GM18858 (cell line): ENCODE measurements around the gene ANKHD1.

Experiments
- ATAC-seq: cut with Tn5 transposase; IDR thresholded peaks from one replicate; pipeline ENCODE4 v1.9.1; 2021; ENCODE audit not compliant: unreplicated experiment

Gene ANKHD1, protein sequence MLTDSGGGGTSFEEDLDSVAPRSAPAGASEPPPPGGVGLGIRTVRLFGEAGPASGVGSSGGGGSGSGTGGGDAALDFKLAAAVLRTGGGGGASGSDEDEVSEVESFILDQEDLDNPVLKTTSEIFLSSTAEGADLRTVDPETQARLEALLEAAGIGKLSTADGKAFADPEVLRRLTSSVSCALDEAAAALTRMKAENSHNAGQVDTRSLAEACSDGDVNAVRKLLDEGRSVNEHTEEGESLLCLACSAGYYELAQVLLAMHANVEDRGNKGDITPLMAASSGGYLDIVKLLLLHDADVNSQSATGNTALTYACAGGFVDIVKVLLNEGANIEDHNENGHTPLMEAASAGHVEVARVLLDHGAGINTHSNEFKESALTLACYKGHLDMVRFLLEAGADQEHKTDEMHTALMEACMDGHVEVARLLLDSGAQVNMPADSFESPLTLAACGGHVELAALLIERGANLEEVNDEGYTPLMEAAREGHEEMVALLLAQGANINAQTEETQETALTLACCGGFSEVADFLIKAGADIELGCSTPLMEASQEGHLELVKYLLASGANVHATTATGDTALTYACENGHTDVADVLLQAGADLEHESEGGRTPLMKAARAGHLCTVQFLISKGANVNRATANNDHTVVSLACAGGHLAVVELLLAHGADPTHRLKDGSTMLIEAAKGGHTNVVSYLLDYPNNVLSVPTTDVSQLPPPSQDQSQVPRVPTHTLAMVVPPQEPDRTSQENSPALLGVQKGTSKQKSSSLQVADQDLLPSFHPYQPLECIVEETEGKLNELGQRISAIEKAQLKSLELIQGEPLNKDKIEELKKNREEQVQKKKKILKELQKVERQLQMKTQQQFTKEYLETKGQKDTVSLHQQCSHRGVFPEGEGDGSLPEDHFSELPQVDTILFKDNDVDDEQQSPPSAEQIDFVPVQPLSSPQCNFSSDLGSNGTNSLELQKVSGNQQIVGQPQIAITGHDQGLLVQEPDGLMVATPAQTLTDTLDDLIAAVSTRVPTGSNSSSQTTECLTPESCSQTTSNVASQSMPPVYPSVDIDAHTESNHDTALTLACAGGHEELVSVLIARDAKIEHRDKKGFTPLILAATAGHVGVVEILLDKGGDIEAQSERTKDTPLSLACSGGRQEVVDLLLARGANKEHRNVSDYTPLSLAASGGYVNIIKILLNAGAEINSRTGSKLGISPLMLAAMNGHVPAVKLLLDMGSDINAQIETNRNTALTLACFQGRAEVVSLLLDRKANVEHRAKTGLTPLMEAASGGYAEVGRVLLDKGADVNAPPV (N-terminal part only)

DNA sequence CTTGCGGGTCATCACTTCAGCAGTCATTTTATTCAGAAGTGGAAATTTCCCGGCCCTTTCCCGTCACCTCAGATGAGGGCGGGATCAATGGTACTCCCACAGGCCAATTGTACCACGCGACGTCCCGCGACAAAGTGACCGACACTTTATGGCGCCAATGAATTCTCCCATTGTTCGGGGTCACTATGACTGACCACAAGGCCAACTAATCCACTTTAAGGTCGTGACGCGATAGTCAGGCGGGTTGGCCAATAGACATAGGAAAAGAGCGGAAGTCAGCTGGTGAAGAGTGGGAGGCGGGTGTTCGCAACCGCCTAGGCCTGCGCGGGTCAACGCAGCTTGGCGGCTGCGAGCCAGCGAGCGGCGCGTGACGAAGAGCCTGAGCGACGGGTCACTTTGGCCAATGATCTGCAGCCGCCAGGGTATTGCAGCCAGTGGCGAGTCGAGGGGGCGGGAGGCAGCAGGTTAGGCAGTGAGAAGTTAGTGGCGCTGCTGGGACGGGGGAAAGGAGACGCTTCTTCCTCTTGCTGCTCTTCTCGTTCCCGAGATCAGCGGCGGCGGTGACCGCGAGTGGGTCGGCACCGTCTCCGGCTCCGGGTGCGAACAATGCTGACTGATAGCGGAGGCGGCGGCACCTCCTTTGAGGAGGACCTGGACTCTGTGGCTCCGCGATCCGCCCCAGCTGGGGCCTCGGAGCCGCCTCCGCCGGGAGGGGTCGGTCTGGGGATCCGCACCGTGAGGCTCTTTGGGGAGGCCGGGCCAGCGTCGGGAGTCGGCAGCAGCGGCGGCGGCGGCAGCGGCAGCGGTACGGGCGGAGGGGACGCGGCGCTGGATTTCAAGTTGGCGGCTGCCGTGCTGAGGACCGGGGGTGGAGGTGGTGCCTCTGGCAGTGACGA is at the start of gene ANKHD1:
Gene ANKHD1 (plus strand): TSS at position 472 of the 896 bp plus-strand sequence. CDS start 135 bp downstream, at position 607.
- ATAC-seq = peak; percentile 79

DNA sequence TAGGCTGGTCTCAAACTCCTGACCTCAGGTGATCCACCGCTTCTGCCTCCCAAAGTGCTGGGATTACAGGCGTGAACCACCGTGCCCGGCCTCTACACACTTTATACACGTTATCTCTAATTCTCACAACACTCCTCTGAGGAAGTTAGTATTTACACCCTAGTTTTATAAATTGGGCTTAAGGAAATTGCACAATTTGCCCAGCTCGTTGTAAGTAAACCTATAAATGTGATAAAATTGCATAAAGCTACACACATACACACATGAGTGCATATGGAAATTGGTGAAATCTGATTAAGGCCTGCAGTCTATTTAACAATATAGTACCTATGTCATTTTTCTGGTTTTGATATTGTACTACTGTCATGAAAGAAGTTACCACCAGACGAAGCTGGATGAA is 46.1 kb upstream of the ANKHD1 start:
- no peak for ATAC-seq

GRCh38 chr5:140356853-140357725 is 44.5 kb upstream of the ANKHD1 start:
- no peak for ATAC-seq

DNA sequence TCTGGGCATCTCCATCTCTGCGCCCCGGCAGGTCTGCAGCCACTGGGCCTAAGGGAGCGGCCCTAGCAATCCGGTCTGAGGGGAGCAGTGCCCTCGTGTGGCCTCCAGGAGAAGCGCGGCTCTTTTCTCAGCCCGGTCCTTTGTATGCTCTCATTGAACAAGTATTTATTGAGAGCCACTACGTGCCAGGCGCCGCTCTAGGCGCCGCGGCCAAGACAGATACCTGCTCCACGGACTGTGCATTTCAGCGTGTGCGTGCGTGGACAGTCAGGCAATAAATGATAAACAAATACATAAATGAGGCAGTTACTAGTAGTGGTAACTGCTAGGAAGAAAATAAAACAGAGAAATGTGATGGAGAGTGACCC is 43.9 kb upstream of the ANKHD1 start:
- ATAC-seq = peak; percentile 75

- ATAC-seq = no peak
These were observed 42.8 kb upstream of the ANKHD1 start for GRCh38 chr5:140358738-140359310.

DNA sequence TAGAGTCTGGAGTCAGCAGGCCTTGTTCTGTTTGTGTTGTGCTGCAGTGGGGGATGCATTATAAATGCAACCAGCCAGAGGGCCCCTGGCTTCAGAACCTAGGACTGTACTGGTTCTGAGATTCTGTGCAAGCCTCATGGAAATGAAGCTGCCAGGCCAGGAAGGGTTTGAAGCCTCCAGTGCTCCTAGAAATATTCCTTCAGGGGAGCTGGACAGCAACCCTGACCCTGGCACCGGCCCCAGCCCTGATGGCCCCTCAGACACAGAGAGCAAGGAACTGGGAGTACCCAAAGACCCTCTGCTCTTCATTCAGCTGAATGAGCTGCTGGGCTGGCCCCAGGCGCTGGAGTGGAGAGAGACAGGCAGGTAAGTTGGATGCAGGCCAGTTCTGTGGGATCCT is 41.5 kb upstream of the ANKHD1 start, which contains the start of gene SLC4A9:
Gene SLC4A9 (plus strand): TSS at position 94 of the 400 bp plus-strand sequence. CDS start 43 bp downstream, at position 137.
- no peak for ATAC-seq

- ATAC-seq = no peak
These were observed 40.8 kb upstream of the ANKHD1 start for GRCh38 chr5:140360681-140361479.

GRCh38 chr5:140361901-140362300 is 39.7 kb upstream of the ANKHD1 start:
- no peak for ATAC-seq

DNA sequence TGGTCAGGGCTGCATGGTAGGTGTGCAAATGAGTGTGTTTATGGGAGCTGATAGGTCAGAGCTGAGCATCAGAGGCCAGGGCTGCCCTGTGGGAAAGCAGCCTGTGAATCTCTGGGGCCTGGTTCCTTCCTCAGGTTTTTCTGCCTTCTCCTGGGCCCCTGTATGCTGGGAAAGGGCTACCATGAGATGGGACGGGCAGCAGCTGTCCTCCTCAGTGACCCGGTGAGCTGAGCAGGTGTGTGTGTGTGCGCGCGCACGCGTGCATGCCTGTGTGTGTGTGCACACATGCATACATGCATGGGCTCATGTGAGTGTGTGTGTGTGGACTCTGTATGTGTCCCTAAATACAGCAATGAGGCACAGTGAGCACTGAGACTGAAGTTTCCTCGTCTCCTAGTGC is 39.3 kb upstream of the ANKHD1 start:
- ATAC-seq = no peak

- peak; percentile 68 for ATAC-seq
These were observed 38.6 kb upstream of the ANKHD1 start for GRCh38 chr5:140362875-140363630.

- ATAC-seq = no peak
These were observed 37.8 kb upstream of the ANKHD1 start for GRCh38 chr5:140363631-140364471.

GRCh38 chr5:140364472-140364765 is 37.2 kb upstream of the ANKHD1 start:
- ATAC-seq = no peak

DNA sequence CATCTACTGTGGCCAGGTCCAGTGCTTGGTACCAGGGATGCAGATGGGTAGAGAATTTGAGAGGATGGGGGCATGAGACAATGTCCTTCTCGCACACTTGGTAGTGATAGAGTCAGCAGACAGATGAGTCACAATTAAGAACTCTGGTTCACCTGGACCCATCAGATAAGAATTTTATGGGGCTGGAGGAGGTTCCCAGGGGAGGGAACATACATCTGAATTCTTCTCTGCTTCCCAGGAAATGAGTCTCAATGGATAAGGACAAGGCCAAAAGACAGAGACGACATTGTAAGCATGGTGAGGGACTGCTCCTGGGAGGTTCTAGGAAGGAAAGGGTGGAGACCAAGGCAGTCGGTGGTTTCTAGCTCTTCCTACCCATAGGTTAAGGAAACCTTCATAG is 36.4 kb upstream of the ANKHD1 start:
- no peak for ATAC-seq

GRCh38 chr5:140365941-140366340 is 35.7 kb upstream of the ANKHD1 start:
- ATAC-seq = no peak

- no peak for ATAC-seq
These were observed 34.9 kb upstream of the ANKHD1 start for GRCh38 chr5:140366589-140367255.
